Left ventricle myocardium inferior (tissue), 1 donor: ENCODE results near the gene UBXN11. TPM values are rescaled to one million over a fixed set of nuclear protein-coding genes. Genes with fewer than 3 reads are reported as not detected.

ENCODE experiments used
- DNase-seq: peaks from one replicate; pipeline ENCODE4 v3.0.0-alpha.2; 2020
- H3K27ac ChIP-seq: fragments of 200-600 bp; replicated peaks from 2 replicates; pipeline ENCODE4 v1.8.0; 2021
- H3K27me3 ChIP-seq: fragments of 200-600 bp; 2 replicates; pipeline ENCODE4 v1.8.0; 2021; ENCODE audit warnings: low read depth
- H3K36me3 ChIP-seq: fragments of 200-600 bp; 2 replicates; pipeline ENCODE4 v1.8.0; 2021
- H3K4me1 ChIP-seq: fragments of 200-600 bp; 2 replicates; pipeline ENCODE4 v1.8.0; 2021
- H3K4me3 ChIP-seq: fragments of 200-600 bp; 2 replicates; pipeline ENCODE4 v1.8.0; 2021; ENCODE audit warnings: mild to moderate bottlenecking, moderate library complexity
- H3K9me3 ChIP-seq: fragments of 200-600 bp; replicated peaks from 2 replicates; pipeline ENCODE4 v1.8.0; 2021
- CTCF ChIP-seq: fragments of 200-600 bp; IDR thresholded peaks from 2 replicates; pipeline ENCODE4 v1.8.0; 2021; ENCODE audit warnings: antibody characterized with exemption, mild to moderate bottlenecking, borderline replicate concordance
- intact Hi-C: fragments of 100-400 bp; cut with micrococcal nuclease; formaldehyde crosslinking; loops from one replicate; pipeline ENCODE4 v1.11.0; 2022
- total RNA-seq: library from RNA; stranded (reverse); fragmentation: NEBNext Ultra II Directional; extraction: Animal tissue kit (Norgen Biotek cat#: 25700); gene quantifications from one replicate; pipeline ENCODE4 v1.2.1, GENCODE V29; 2021
- donor health status: DM: no; HTN: yes; CAD: no; lungs with severe emphysema.

Gene UBXN11
- total RNA-seq, 1 donor from 2014 or later: 11.6 TPM

GRCh38 chr1:26352338-26352679, 45.9 kb upstream of the UBXN11 start:
- DNase-seq: no peak
- Histone ChIP-seq H3K9me3 (no peaks in the 10 kb centered on the region), H3K27ac (no peak overlapping the region), H3K4me1 (peaks cover 7% of the 10 kb centered on the region), H3K4me3 (no peak overlapping the region), H3K27me3 (peaks cover 36% of the 10 kb centered on the region), H3K36me3 (no peaks in the 10 kb centered on the region)
- no peak for TF ChIP-seq CTCF
- intact Hi-C loops: no loop called here

DNA sequence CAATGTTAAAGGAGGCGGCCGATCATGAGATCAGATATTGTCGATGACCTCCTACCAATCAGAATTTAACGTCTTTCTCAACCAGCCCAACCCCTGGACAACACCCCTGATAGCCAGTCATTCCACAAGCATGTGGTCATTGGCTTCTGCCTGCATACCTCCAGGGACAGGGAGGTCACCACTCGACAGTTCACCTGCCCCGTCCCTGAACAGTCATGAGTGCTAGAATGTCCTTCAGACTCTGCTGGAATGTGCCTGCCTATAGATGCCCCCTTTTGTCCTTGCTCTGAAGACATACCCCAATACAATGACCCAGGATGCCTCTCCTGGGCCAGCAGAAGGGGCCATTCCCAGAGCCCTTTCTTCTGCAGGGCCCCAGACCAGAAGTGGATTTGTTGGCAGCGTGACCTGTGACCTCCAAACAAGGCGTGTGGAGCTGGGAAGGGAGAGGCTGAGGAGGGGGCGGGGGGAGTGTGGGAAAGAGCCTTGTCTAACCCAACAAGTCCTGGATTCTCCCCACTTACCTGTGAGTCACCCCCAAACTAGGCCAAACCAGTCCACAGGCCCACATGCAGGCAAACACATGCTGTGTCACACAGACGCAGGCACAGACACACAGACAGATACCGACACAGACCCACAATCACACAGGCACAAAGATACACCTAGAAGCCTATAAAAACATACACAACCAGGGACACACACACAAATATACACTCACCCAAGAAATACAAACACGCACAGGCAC, 45.3 kb upstream of the UBXN11 start:
- peaks cover 7% of the 10 kb centered on the region for H3K4me1 ChIP-seq
- TF ChIP-seq CTCF: no peak
- H3K27ac ChIP-seq: no peak overlapping the region
- no peaks in the 10 kb centered on the region for H3K36me3 ChIP-seq
- H3K4me3 ChIP-seq: no peak overlapping the region
- intact Hi-C loops: no loop called here
- H3K9me3 ChIP-seq: no peaks in the 10 kb centered on the region
- peaks cover 30% of the 10 kb centered on the region for H3K27me3 ChIP-seq
- no peak for DNase-seq

GRCh38 chr1:26350701-26351589, 44.5 kb upstream of the UBXN11 start:
- intact Hi-C loops: no loop called here
- no peak for DNase-seq

DNA sequence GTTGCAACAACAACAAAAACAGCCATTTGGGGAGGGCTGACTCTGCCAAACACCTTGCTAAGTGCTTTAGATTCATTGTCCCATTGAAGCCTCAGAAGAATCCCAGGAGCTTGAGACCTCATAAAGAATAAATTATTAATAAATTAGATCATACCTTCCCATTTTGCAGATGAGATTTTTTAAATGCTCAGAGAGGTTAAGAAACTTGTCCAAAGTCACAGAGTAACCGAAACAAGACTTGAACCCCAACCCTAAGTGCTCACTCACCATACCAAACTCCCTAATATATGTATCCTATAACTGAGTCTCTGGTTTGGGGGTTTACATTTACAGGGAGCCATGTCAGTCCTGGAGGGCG, 43.9 kb upstream of the UBXN11 start:
- no peaks in the 10 kb centered on the region for H3K36me3 ChIP-seq
- no peak for DNase-seq

More at GRCh38 chr1:26350701-26351589, 44.5 kb upstream of the UBXN11 start:
- Histone ChIP-seq H3K9me3 (no peaks in the 10 kb centered on the region), H3K27ac (no peak overlapping the region), H3K4me1 (peaks cover 7% of the 10 kb centered on the region), H3K27me3 (peaks cover 22% of the 10 kb centered on the region), H3K36me3 (no peaks in the 10 kb centered on the region), H3K4me3 (no peak overlapping the region)
- TF ChIP-seq CTCF: no peak

DNA sequence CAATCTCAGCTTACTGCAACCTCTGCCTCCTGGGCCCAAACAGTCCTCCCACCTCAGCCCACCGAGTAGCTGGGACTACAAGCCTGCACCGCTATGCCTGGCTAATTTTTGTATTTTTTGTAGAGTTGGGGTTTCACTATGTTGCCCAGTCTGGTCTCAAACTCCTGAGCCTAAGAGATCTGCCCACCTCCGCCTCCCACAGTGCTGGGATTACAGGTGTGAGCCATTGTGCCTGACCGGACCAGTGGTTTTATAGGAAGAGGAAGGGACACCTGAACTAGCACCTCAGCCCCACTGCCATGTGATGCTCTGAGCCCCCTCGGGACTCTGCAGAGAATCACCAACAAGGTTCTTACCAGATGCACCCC, 43.4 kb upstream of the UBXN11 start:
- Histone ChIP-seq H3K27me3 (peaks cover 11% of the 10 kb centered on the region), H3K9me3 (no peaks in the 10 kb centered on the region), H3K36me3 (no peaks in the 10 kb centered on the region), H3K27ac (no peak overlapping the region), H3K4me3 (no peak overlapping the region), H3K4me1 (peaks cover 7% of the 10 kb centered on the region)
- DNase-seq: no peak
- intact Hi-C loops: no loop called here
- TF ChIP-seq CTCF: no peak

More for the DNA sequence above, 43.9 kb upstream of the UBXN11 start:
- Histone ChIP-seq H3K4me1 (peaks cover 7% of the 10 kb centered on the region), H3K27me3 (peaks cover 16% of the 10 kb centered on the region), H3K4me3 (no peak overlapping the region), H3K27ac (no peak overlapping the region), H3K9me3 (no peaks in the 10 kb centered on the region)
- intact Hi-C loops: no loop called here
- no peak for TF ChIP-seq CTCF
